Mucosa of descending colon (tissue), 3 donors: ENCODE results near the gene PTK7. TPM values are rescaled to one million over a fixed set of nuclear protein-coding genes. Genes with fewer than 3 reads are reported as not detected.

Source experiments
- ATAC-seq: fragments of 200-7000 bp; cut with Tn5 transposase; one replicate; pipeline ENCODE4 v1.9.1; 2020; ENCODE audit warnings: mild to moderate bottlenecking, moderate library complexity
- DNase-seq, 3 donors: peaks; one replicate each; pipeline ENCODE4 v3.0.0-alpha.2; 2020
- H3K36me3 ChIP-seq: fragments of 200-600 bp; one replicate; pipeline ENCODE4 v1.8.0; 2021; ENCODE audit warnings: low read depth, mild to moderate bottlenecking
- H3K4me1 ChIP-seq: fragments of 200-600 bp; one replicate; pipeline ENCODE4 v1.8.0; 2021; ENCODE audit warnings: low read depth, mild to moderate bottlenecking
- H3K4me3 ChIP-seq: fragments of 200-600 bp; one replicate; pipeline ENCODE4 v1.8.0; 2021; ENCODE audit warnings: mild to moderate bottlenecking
- H3K9me3 ChIP-seq: fragments of 200-600 bp; one replicate; pipeline ENCODE4 v1.8.0; 2021; ENCODE audit warnings: mild to moderate bottlenecking
- intact Hi-C, 2 donors: fragments of 100-400 bp; cut with DNase I in 1 of 2; cut with micrococcal nuclease in 1 of 2; formaldehyde crosslinking; loops; one replicate each; pipeline versions ENCODE4 v1.11.0 to v1.11.1; 2022; cut with DNase I, micrococcal nuclease
- total RNA-seq, 3 donors: library from RNA; stranded (reverse); fragmentation: NEBNext Ultra II Directional in 2 of 3; extraction: Animal tissue kit (Norgen Biotek cat#: 25700) in 2 of 3; gene quantifications; one replicate each; pipeline versions ENCODE4 v1.2.1 to v1.2.4, GENCODE V29; 2021 to 2023
- TF ChIP-seq, protein P1 (sequence below): fragments of 200-600 bp; IDR thresholded peaks from one replicate; pipeline ENCODE4 v1.8.0; 2022; ENCODE audit warnings: antibody characterized with exemption, mild to moderate bottlenecking
- donor health status: DM: no; HTN: no; CAD: no; lungs with moderate emphysema.
- donor health status: DM: no; HTN: no; CAD: no.
- donor health status: DM: no; HTN: yes; CAD: no.

PTK7 gene
- total RNA-seq, 3 donors from 2014 or later, result 8.3 to 12.9 (median 9.4) TPM

DNA sequence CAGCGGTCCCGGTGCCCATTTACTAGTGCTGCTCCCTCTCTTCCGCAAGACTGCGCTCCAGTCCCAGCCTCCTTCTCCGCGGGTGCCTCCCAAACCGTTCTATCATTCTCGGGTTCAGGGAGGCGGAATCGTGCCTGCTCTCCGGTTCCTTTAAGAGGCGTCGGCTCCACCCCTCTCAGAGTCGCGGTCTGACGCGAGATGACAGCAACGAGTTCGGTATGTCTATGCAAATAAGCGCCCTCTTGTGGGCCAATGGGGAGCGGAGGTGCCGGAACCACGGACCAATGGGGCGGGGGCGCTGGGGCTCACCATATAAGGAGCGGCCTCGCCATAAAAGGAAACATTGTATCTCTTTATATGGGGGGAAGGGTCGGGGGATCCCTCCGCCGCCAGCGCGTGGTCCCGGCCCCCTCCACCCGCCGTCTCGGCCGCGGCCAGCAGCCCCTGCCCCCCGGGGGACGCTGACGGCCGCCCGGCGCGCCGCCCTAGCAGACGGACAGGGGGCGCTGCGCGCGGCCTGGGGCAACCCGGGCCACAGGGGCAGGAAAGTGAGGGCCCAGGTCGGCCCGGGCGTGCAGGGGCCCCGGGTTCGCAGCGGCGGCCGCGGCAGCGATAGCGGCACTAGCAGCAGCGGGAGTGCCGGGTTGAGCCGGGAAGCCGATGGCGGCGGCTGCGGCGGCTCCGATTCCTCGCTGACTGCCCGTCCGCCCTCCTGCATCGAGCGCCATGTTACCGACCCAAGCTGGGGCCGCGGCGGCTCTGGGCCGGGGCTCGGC is 95.0 kb downstream of the PTK7 start, which contains the start of gene SRF:
SRF (plus strand) TSS at position 339 of the 776 bp plus-strand sequence; CDS start at position 727, 388 bp downstream.
- TF ChIP-seq, protein P1, sequence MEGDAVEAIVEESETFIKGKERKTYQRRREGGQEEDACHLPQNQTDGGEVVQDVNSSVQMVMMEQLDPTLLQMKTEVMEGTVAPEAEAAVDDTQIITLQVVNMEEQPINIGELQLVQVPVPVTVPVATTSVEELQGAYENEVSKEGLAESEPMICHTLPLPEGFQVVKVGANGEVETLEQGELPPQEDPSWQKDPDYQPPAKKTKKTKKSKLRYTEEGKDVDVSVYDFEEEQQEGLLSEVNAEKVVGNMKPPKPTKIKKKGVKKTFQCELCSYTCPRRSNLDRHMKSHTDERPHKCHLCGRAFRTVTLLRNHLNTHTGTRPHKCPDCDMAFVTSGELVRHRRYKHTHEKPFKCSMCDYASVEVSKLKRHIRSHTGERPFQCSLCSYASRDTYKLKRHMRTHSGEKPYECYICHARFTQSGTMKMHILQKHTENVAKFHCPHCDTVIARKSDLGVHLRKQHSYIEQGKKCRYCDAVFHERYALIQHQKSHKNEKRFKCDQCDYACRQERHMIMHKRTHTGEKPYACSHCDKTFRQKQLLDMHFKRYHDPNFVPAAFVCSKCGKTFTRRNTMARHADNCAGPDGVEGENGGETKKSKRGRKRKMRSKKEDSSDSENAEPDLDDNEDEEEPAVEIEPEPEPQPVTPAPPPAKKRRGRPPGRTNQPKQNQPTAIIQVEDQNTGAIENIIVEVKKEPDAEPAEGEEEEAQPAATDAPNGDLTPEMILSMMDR, result no peak
- DNase-seq (peak; percentile 99 to 100 (median 99)), ATAC-seq (peak; percentile 81)

DNA sequence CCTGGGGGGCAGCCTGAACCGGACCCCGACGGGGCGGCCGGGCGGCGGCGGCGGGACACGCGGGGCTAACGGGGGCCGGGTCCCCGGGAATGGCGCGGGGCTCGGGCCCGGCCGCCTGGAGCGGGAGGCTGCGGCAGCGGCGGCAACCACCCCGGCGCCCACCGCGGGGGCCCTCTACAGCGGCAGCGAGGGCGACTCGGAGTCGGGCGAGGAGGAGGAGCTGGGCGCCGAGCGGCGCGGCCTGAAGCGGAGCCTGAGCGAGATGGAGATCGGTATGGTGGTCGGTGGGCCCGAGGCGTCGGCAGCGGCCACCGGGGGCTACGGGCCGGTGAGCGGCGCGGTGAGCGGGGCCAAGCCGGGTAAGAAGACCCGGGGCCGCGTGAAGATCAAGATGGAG is 95.6 kb downstream of the PTK7 start:
- H3K4me3 ChIP-seq, result peak overlapping the region; percentile 100
- H3K4me1 ChIP-seq, result peaks cover 34% of the 10 kb centered on the region
- no peaks in the 10 kb centered on the region for H3K36me3 ChIP-seq
- H3K9me3 ChIP-seq, result no peaks in the 10 kb centered on the region
- DNase-seq (peak in 2 of 3 donors; percentile 65 to 67), ATAC-seq (no peak)
- TF ChIP-seq, protein P1, result no peak
- intact Hi-C loops, result no loop called here

More for the DNA sequence above, 95.0 kb downstream of the PTK7 start, which contains the start of gene SRF:
- no peaks in the 10 kb centered on the region for H3K36me3 ChIP-seq
- intact Hi-C loops, result no loop called here
- H3K9me3 ChIP-seq, result no peaks in the 10 kb centered on the region
- H3K4me1 ChIP-seq, result peaks cover 34% of the 10 kb centered on the region
- H3K4me3 ChIP-seq, result peak within 1 kb of the TSS; percentile 100

DNA sequence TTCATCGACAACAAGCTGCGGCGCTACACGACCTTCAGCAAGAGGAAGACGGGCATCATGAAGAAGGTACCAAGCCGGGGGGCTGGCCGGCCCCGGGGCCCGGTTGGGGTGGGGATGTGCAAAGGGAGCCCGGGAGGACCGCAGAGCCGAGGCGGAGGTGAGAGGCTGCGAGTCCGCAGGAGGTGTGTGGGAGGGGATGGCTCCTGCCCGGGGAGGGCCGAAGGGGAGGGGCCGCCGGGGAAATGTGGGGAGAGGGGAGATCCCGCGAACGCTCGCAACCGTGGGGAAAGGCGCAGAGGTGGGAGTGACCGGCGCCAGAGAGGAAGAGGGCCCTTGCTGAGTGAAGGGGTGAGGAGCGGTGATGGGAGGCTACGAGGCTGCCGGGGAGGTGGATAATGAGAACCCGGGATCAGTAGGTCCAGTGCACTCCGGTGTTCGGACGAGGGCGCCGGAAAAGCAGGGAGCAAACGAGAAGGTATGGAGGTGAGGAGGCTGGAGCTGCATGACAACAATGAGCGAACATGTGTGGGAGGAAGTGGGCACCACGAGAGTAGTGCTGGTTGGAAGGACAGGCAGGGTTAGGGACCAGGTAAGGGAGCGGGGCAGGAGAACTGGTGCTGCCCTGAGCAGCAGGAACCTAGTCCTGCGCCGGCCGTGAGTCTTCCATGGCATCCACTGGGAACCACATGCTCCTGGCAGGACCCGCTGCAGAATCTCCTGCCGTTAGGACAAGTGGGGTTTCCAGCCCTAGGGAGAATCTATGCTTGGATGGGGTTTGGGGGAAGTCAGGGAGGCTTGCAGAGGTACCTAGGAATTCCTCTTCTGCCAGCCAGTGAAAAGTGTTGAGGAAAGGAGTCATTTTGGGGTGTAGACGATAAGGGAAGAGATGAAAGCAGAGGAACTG is 96.2 kb downstream of the PTK7 start:
- intact Hi-C loops, result no loop called here
- DNase-seq, result peak; percentile 60 to 82 (median 77)
- peak overlapping the region; percentile 100 for H3K4me3 ChIP-seq
- ATAC-seq, result peak; percentile 0
- TF ChIP-seq, protein P1, result no peak
- no peaks in the 10 kb centered on the region for H3K36me3 ChIP-seq
- no peaks in the 10 kb centered on the region for H3K9me3 ChIP-seq
- H3K4me1 ChIP-seq, result peaks cover 34% of the 10 kb centered on the region

DNA sequence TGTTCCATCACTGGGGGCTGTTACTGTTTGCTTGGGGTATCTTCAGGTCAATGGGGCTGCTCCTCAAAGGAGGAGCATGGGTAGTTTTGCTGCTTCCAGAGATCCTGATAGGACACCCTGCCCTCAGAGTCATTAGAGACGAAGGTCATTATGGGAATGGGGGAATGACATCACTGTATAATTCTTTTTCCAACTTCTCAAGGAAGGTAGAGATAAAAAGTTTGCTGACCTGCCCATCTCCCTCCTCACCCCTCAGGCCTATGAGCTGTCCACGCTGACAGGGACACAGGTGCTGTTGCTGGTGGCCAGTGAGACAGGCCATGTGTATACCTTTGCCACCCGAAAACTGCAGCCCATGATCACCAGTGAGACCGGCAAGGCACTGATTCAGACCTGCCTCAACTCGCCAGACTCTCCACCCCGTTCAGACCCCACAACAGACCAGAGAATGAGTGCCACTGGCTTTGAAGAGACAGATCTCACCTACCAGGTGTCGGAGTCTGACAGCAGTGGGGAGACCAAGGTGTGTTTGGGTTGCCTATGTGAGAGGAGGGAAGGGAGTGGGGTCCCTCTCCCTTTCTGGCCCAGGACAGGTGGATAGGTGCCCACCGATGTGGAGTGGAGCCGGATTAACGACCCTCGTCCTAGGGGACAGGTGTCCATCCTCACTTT is 97.6 kb downstream of the PTK7 start:
- ATAC-seq (no peak), DNase-seq (no peak)
- intact Hi-C loops, result no loop called here
- Histone ChIP-seq H3K4me1 (peaks cover 34% of the 10 kb centered on the region), H3K4me3 (no peak overlapping the region), H3K9me3 (no peaks in the 10 kb centered on the region), H3K36me3 (no peaks in the 10 kb centered on the region)
- TF ChIP-seq, protein P1, result no peak
